ENCODE results near the gene SLCO4A1. TPM values are rescaled to one million over a fixed set of nuclear protein-coding genes. Genes with fewer than 3 reads are reported as not detected.

SLCO4A1 gene, protein sequence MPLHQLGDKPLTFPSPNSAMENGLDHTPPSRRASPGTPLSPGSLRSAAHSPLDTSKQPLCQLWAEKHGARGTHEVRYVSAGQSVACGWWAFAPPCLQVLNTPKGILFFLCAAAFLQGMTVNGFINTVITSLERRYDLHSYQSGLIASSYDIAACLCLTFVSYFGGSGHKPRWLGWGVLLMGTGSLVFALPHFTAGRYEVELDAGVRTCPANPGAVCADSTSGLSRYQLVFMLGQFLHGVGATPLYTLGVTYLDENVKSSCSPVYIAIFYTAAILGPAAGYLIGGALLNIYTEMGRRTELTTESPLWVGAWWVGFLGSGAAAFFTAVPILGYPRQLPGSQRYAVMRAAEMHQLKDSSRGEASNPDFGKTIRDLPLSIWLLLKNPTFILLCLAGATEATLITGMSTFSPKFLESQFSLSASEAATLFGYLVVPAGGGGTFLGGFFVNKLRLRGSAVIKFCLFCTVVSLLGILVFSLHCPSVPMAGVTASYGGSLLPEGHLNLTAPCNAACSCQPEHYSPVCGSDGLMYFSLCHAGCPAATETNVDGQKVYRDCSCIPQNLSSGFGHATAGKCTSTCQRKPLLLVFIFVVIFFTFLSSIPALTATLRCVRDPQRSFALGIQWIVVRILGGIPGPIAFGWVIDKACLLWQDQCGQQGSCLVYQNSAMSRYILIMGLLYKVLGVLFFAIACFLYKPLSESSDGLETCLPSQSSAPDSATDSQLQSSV
- total RNA-seq, result 1 to 10 TPM; 2.6 to 6.2 TPM

DNA sequence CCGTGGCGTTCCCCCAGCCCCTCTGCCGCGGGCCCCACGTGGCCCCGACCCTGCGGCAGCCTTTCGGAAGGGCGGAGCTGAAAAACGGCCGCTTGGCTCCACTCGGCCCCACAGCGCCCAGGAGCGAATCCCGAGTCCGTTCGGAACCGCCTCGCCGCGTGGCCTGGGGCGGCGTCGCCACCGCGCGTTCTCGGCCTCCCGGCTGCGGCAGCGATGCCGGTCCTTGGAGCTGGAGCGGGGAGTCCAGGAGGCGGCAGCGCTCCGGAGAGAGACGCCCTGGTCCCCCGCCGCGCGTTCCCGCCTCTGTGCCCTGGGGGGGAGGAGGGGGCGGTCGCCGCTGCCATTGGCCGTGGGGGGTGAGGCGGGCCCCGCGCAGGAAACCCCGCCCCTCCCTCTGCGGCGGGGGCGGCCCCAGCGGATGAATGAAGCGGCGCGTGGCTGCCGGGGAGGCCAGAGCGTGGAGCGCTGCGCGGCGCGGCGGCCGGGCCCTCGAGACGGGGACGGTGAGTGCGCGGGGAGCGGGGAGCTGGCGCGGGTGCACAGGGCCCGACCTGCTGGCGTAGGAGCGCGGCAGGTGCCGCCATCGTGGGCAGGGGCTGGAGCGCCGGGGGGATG is at the start of gene SLCO4A1:
Gene SLCO4A1, plus strand, starts transcription at position 453 of the 615 bp plus-strand sequence. CDS start 13,952 bp downstream, outside the sequence.
- TF ChIP-seq, protein P1, sequence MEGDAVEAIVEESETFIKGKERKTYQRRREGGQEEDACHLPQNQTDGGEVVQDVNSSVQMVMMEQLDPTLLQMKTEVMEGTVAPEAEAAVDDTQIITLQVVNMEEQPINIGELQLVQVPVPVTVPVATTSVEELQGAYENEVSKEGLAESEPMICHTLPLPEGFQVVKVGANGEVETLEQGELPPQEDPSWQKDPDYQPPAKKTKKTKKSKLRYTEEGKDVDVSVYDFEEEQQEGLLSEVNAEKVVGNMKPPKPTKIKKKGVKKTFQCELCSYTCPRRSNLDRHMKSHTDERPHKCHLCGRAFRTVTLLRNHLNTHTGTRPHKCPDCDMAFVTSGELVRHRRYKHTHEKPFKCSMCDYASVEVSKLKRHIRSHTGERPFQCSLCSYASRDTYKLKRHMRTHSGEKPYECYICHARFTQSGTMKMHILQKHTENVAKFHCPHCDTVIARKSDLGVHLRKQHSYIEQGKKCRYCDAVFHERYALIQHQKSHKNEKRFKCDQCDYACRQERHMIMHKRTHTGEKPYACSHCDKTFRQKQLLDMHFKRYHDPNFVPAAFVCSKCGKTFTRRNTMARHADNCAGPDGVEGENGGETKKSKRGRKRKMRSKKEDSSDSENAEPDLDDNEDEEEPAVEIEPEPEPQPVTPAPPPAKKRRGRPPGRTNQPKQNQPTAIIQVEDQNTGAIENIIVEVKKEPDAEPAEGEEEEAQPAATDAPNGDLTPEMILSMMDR (IDR thresholded peaks at IDR 0.05), result peak in 1 of 7 experiments; percentile 5
- TF ChIP-seq POLR2A (IDR thresholded peaks at IDR 0.05), result peak in 2 of 3 donors; percentile 38 to 57
- DNase-seq, result peak; percentile 65 to 82 (median 76)
- WGBS, 2 donors, result 1% methylated on average over 59 of the region's 82 CpGs; no CpG with 5 or more reads in 1 of the 2 donors
- Histone ChIP-seq H3K27me3 (peaks cover 0 to 7% of the 10 kb centered on the region in 2 donors), H3K9me3 (no peaks in the 10 kb centered on the region), H3K4me3 (peak within 1 kb of the TSS; percentile 7 to 31), H3K36me3 (replicated peaks in 1 of 2; ENCODE audit: insufficient read depth in 1 of 2, low read depth in 2 of 2) (no peaks in the 10 kb centered on the region), H3K27ac (peak within 1 kb of the TSS in 3 of 4 donors; percentile 32 to 68 (median 53)), H3K4me1 (peaks cover 36% of the 10 kb centered on the region)
- intact Hi-C loops (cut with DNase I), result no loop called here
- ATAC-seq, result peak; percentile 78

DNA sequence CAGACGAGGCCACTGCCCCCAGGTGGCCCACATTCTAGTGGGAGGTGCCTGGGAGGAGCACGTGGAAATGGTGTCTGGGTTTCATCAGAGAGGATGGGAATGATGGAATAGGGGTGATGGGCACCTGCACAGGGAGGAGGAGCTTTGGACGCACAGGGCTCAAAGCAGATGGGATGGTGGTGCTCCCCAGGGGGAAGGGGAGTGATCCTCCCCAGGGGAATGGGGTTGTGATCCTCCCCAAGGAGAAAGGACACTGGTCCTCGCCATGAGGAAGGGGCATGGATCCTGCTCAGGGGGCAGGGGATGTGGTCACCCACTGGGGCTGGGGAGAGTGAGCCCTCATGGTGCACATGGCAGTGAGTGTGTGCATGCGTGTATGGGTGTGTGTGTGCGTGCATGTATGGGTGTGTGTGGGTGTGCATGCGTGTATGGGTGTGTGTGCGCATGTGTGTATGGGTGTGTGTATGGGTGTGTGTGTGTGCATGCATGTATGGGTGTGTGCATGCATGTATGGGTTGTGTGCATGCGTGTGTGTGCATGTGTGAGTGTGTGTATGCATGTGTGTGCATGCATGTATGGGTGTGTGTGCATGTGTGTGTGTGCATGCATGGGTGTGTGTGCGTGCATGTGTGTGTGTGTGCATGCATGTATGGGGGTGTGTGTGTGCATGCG is 49.7 kb upstream of the SLCO4A1 start:
- DNase-seq (no peak), ATAC-seq (no peak)
- Histone ChIP-seq H3K9me3 (no peaks in the 10 kb centered on the region), H3K4me3 (no peak overlapping the region), H3K4me1 (peaks cover 7% of the 10 kb centered on the region), H3K27me3 (peaks cover 0 to 7% of the 10 kb centered on the region in 2 donors), H3K27ac (no peak overlapping the region), H3K36me3 (replicated peaks in 1 of 2; ENCODE audit: insufficient read depth in 1 of 2, low read depth in 2 of 2) (no peaks in the 10 kb centered on the region)
- 59 to 66% methylated on average over 11 of the region's 11 CpGs for whole genome bisulfite sequencing, 2 donors
- intact Hi-C loops (cut with DNase I), result no loop called here
- TF ChIP-seq, protein P1 (IDR thresholded peaks at IDR 0.05), result no peak
- TF ChIP-seq POLR2A (IDR thresholded peaks at IDR 0.05), result no peak

DNA sequence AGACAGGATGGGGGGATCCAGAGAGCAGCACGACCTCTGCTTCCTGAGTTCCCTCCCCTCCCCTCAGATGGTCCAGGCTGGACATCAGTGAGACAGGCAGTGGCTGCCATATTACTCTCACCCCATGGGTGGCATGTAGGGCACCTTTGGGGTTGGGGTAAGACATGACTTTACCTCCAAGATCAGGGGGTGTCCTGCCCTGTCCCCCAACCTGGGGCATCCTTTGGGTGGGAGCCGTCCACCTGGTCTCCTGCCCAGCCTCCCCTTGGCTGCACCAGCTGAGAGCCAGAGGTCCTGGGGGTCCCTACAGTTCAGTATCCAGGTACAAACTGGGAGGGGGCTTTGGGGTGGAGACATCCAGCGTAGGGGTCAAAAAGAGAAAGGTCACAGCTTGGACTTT is 48.7 kb upstream of the SLCO4A1 start:
- Histone ChIP-seq H3K36me3 (replicated peaks in 1 of 2; ENCODE audit: insufficient read depth in 1 of 2, low read depth in 2 of 2) (no peaks in the 10 kb centered on the region), H3K27me3 (peaks cover 0 to 7% of the 10 kb centered on the region in 2 donors), H3K4me3 (no peak overlapping the region), H3K9me3 (no peaks in the 10 kb centered on the region), H3K27ac (no peak overlapping the region), H3K4me1 (peaks cover 7% of the 10 kb centered on the region)
- no peak for TF ChIP-seq POLR2A (IDR thresholded peaks at IDR 0.05)
- TF ChIP-seq, protein P1 (IDR thresholded peaks at IDR 0.05), result no peak
- intact Hi-C loops (cut with DNase I), result no loop called here
- no peak for ATAC-seq
- WGBS, 2 donors, result 54 to 75% methylated on average over 2 to 3 of the region's 3 CpGs
- DNase-seq, result no peak

DNA sequence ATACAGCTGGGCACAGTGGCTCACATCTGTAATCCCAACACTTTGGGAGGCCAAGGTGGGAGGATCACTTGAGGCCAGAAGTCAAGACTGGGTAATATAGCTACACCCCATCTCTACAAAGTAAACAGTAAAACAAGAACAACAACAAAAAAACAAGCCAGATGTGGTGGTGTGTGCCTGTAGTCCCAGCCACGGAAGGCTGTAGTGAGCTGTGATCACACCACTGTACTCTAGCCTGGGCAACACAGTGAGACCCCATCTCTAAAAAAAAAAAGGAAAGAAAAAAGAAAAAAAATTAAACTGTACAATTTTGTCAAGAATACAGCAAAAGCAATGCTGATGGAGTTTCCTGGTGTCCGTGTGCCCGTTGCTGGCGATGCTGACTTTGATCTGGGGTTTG is 47.2 kb upstream of the SLCO4A1 start:
- no peak overlapping the region for H3K27ac ChIP-seq
- H3K36me3 ChIP-seq (replicated peaks in 1 of 2; ENCODE audit: insufficient read depth in 1 of 2, low read depth in 2 of 2), result no peaks in the 10 kb centered on the region
- intact Hi-C loops (cut with DNase I), result no loop called here
- no peak overlapping the region for H3K4me3 ChIP-seq
- no peak for TF ChIP-seq POLR2A (IDR thresholded peaks at IDR 0.05)
- TF ChIP-seq, protein P1 (IDR thresholded peaks at IDR 0.05), result no peak
- ATAC-seq (no peak), DNase-seq (no peak)
- H3K4me1 ChIP-seq, result peaks cover 7% of the 10 kb centered on the region
- peaks cover 0 to 7% of the 10 kb centered on the region in 2 donors for H3K27me3 ChIP-seq
- 45 to 49% methylated on average over 4 of the region's 4 CpGs for WGBS, 2 donors
- no peaks in the 10 kb centered on the region for H3K9me3 ChIP-seq
